HG02610 (cell line): ENCODE results near the gene SEMA6D.

Experiments used
- ATAC-seq: cut with Tn5 transposase; IDR thresholded peaks from one replicate; pipeline ENCODE4 v1.9.1; 2021; ENCODE audit warnings: mild to moderate bottlenecking, moderate library complexity; ENCODE audit not compliant: unreplicated experiment

Gene SEMA6D

DNA sequence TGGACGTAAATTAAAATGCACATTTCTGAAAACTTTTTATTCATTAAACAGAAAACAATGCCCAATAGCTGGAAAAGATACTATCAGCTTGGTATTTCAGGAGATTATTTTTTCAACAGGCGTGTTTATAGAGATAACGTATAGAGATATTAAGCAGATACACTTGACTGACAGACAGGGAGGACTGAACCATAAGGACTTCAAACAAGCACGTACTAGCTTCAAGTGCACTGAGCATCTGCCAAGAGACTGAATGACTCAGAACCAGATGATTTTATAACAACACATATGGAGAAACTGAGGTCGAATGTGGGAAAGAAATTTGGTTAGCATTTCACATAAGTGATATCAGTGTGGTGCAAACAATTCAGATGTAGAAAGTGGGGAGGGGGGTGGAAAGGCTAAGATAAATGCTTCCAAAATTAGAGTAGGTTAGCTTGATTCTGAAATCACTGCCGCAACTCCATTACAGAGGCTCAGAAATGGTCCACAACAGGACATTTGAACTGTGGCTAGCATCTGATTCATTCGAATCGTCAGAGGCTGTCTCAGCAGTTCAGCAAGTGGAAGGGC, 103.5 kb downstream of the SEMA6D start:
- no peak for ATAC-seq

DNA sequence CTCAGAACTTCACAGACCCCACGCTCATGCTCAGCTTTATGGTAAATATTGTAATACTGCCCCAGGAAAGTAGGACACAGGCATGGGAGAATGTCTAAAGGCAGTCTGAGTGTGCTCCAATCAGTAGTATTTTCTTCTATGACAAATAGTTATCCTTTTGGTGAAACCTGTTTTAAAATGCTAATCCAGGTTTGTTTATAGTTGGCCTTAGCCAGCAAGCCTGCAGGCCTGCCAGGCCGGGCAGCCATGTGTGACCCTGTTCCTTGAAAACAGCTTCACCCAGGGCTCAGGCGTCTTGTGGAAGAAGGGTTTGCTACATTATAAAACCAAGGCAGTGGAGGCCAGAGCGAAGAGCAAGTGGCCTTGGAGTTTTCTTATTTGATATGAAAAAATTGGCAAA, 104.7 kb downstream of the SEMA6D start:
- ATAC-seq = no peak
